ENCODE measurements around the gene ZNF384.

Gene ZNF384

DNA sequence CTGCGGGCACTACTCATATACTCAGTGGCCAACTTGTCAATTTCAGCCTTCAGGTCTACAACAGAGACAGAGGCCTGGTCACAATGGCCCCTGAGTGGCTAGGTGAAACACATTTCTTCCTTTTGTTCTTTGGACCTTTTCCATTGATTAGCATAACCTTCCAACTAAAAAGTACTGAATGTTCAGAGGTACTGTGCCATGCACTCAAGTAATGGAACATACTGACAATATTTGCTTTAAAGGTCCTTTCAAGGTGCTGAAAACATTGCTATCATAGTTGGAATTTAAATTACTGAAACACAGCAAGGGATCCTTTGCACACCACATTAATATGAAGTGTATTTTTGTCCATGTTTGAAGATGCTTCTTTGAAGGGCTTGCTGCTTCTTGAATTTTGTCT is 35.8 kb downstream of the ZNF384 start:
- DNase-seq: no peak

DNA sequence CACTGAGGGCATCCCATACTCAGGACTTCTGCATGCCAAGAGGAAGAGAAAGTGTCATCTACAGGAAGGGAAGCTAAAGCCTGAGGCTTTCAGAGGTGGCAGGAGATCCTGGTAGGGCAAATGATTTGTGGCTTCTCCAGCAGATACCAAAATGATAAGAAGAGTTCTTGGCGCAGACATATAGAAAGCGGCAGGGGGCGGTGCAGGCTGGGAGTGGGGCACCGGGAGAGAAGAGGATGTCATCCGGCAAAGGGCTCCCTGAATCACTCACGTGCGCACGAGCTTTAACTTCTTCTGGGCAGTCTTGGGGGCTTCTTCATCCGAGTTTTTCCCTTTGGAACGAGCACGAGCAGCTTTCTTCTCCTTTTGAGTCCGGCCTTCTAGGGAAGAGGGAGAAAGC is 36.8 kb downstream of the ZNF384 start:
- DNase-seq: no peak

- DNase-seq: no peak
Measured at GRCh38 chr12:6650832-6651231, 38.3 kb downstream of the ZNF384 start.

DNA sequence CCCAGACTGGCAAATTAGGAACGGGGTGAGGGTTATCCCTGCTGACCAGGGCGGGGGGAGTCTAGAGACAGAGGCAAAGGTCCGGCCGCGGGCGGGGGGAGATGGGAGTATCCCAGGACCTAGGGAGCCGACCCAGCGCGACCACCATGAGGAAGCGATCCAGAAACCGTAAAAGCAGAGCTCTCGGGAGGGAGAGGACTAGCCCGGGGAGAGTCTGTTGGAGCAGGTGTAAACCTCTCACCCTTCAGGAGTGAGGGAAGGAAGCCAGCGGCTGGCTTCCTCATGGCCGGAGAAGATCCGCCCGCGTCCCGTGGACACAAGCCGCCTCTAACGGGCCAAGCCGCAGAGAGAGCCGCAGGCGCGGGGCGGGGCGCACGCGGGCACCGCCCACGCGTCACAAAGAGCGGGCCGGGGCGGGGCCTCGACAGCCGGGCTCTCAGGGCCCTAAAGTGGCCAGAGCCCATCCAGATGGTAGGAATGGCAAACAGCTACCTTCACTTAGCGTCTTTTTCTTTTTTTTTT is 42.0 kb downstream of the ZNF384 start, which contains the start of gene ACRBP:
TSS of gene ACRBP (minus strand) at position 350 of the 522 bp plus-strand sequence. CDS start at position 284, 66 bp downstream.
- peak; percentile 53 to 64 for DNase-seq

GRCh38 chr12:6646276-6647082 is 42.7 kb downstream of the ZNF384 start:
- no peak for DNase-seq

- no peak for DNase-seq
Measured at GRCh38 chr12:6644903-6645302, 44.3 kb downstream of the ZNF384 start.

DNA sequence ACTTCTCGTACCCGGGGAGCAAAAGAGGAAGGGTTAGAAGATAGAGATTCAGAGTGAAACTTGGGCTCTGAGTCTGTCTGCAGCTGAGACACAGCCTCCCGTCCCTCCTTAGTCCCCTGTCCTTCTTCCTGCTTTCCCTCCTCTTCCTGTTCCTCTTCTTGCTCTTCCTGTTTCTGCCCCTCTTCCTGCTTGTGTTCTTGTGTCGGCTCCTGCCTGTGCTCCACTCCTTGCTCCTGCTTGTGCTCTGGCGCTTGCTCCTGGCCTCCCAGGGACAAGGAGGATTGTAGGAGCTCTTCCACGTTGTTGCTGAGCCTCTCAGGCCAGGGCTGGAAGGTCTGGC is 44.9 kb downstream of the ZNF384 start:
- DNase-seq: no peak

DNA sequence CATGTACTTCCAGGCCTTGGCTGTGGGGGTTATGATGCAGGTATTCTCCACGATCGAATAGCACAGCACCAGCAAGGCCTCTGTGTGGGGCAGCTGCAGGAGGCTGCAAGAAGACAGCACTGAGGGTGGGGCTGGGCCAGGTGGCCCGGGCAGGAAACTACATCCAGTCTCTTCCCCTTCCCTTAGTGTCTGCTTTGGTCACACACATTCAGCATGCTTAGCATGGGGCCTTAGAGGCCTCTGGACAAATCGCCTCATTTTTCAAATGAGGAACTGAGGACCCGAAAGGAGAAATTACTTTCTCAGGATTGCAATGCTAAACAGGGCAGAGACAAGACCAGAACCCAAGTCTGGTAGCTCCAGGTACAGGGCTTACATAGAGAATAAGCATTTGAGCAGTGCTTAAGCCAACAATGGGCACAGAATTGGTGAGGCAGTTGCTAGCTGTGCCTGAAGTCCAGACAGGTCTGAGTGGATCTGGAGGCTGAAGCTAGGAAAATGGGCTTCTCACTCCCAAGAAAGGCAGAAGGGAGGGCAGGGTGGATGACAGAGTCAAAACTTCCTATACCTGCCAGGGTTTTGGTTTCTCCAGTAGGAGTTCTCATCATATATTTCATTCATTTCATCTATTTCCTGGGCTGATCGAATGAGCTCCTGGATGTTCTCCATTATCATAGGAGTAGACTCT is 45.5 kb downstream of the ZNF384 start:
- DNase-seq: no peak

GRCh38 chr12:6641131-6641530 is 48.0 kb downstream of the ZNF384 start:
- no peak for DNase-seq

DNA sequence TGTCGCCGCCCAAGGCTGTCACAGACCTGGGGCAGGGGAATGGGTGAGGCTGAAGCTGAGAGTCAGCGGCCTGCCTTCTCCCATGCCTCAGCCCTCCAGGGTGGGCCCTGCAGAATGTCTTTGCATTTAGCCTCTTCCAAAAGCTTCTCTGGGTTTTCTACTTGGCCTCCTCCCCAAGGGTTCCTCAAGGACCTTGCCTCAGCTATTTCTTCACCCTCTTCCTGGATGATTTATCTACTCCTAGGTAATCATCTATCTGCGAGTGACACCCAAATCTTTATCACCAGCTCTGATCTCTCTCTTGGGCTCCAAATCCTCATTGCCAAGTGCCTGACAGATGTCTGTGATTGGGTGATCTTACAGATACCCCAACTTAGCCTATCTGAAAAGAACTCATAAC is 48.7 kb downstream of the ZNF384 start:
- DNase-seq: no peak

GRCh38 chr12:6639151-6639801 is 49.9 kb downstream of the ZNF384 start:
- no peak for DNase-seq

- no peak for DNase-seq
Measured at GRCh38 chr12:6638305-6638704, 50.9 kb downstream of the ZNF384 start.

- DNase-seq: peak; percentile 49 to 63
Measured at GRCh38 chr12:6635856-6636531, 53.2 kb downstream of the ZNF384 start, which contains the start of gene LPAR5. Gene LPAR5 (minus strand): TSS chr12:6635959. CDS start chr12:6621248, 14,711 bp downstream.

DNA sequence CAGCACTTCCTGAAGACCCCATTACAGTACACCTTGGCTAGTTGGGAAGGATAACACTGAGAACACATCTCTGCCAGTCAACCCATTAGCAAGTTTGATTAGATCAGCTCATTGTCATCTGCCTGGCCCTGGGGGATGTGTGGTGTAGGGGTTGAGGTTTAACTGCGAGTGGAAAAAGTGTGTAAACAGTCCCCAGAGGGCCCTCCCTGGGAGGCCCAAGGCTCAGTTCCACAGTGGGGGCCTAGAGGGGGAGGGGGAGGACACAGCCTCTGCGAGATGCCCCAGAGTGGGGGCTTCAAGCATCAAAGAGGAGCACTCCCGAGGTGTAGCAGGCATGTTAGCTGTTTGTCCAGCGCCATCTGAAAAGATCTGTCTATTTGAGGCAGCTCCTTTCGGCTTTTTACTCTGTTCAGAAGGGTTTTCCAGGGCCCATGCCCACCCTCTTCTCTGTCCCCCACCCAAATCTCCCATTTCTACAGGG is 53.8 kb downstream of the ZNF384 start:
- DNase-seq: peak; percentile 72 to 74

DNA sequence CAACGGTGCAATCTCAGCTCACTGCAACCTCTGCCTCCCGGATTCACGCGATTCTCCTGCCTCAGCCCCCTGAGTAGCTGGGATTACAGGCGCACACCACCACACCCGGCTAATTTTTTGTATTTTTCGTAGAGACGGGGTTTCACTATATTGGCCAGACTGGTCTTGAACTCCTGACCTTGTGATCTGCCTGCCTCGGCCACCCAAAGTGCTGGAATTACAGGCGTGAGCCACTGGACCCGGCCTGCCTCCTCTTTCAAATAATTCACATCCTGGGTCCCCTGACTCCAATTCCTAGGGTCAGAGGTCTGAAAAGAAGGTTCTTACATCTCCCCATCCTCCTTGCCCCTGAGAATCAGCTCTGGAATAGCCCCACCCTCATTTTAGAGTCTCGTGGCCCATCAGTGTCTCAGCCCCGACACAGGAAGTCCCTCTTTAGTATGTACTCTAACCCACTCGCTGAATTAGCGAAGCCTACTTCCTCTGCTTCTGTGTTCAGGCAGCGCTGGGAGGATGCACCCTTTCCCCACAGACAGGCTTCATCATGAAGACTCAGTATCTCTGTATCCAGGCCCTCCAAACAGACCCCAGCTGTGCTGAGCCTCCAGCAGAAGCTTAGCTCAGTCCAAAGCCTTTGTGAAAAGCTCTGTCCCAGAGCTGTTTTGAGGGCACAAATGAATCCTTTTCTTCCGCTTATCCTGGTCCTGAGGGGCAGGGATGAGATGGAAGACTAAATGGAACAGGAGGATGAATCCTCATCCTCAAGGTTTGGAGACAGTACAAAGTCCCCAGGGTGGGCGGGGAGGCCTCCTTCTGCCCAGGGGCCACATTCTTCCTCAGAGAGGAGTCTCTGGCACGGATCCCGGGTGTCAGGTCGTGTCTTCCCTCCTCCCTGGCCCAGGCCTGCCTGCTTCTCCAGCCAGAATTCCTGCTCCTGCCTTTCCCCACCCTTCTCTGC is 56.9 kb downstream of the ZNF384 start:
- DNase-seq: peak; percentile 63 to 69

GRCh38 chr12:6631549-6631961 is 57.6 kb downstream of the ZNF384 start:
- DNase-seq: peak; percentile 51 to 57

- DNase-seq: no peak
Measured at GRCh38 chr12:6630736-6631135, 58.4 kb downstream of the ZNF384 start.

- DNase-seq: peak in 1 of 2 experiments; percentile 37
Measured at GRCh38 chr12:6627616-6628015, 61.6 kb downstream of the ZNF384 start.

GRCh38 chr12:6626654-6627283 is 62.4 kb downstream of the ZNF384 start:
- peak in 1 of 2 experiments; percentile 35 for DNase-seq

DNA sequence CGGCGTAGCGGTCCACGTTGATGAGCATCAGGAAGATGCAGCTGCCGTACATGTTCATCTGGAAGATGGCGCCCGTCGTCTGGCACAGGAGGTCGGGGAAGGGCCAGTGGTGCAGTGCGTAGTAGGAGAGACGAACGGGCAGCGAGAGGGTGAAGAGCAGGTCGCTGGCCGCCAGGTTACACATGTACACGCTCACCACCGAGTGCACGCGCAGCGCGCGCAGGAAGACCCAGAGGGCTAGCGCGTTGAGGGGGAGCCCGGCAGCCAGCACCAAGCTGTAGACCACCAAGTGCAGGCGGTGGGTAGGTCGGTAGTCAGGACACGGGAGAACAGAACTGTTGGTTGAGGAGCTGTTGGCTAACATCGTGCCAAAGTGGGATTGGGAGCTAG is 68.3 kb downstream of the ZNF384 start:
- no peak for DNase-seq

Measured in activated T-cell treated with anti-CD3 and anti-CD28 coated beads, Interleukin-2, amount 50 U/mL, for 48 hours (primary cell).